SK-N-DZ (cell line): ENCODE data around the gene ALDH7A1.

ENCODE experiments used
- DNase-seq: peaks from one replicate; pipeline ENCODE4 v3.0.0-alpha.2; 2015; ENCODE audit warnings: low spot score

ALDH7A1 gene

DNA sequence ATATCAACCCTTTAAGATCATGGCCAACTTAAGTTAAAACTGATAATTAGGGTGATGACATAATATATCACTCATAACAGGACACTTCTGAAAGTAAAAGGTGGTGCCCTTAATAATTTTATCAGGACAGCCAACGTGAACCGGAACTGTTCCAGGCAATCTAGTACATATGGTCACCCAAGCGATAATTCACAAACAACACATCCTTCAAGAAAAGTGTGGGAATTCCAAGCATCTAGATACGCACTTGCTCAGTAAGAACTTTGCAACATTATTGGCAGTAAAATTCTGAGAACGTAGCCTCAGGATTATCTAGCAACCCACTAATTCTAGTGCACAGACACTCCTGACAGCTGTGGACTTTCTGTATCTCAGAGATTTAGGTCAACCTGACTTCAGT, 85.7 kb downstream of the ALDH7A1 start:
- no peak for DNase-seq

DNA sequence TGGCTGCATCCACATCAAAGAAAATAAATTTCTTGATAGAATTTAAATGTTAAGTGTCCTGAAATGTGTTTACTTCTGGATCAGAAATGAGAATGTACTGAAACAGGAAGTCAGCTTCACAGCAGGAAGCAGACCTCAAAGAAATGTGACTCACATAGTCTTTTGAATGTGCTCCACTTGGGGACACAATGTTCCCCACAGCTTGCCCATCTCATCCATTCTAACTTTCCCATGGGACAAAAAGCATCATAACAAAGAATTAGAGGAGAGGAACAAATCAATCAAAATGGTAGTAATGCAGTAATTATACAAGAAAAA, 86.1 kb downstream of the ALDH7A1 start:
- no peak for DNase-seq

DNA sequence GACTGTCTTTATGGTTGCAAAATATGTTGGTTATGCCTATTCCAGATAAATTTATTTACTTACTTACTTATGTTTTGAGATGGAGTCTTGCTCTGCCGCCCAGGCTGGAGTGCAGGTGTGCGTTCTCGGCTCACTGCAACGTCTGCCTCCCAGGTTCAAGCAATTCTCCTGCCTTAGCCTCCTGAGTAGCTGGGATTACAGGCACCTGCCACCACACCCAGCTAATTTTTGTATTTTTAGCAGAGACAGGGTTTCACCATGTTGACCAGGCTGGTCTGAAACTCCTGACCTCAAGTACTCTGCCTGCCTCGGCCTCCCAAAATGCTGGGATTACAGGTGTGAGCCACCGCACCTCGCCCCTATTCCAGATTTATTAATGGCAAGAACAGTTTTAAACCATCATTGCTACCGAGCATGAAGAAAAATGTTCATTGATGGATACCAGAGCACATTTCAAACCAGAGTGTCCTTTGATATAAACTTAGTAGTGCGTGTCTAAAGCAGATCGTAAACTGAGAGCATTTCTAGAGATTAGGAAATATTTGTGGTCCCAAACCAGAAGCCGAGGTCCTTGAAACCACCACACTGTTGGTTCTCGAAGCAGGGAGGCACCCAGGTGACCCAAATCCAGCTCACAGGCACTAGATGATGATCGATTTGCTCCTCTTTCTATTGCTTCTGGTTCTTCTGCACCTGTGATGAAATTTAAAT, 86.6 kb downstream of the ALDH7A1 start:
- DNase-seq = no peak

DNA sequence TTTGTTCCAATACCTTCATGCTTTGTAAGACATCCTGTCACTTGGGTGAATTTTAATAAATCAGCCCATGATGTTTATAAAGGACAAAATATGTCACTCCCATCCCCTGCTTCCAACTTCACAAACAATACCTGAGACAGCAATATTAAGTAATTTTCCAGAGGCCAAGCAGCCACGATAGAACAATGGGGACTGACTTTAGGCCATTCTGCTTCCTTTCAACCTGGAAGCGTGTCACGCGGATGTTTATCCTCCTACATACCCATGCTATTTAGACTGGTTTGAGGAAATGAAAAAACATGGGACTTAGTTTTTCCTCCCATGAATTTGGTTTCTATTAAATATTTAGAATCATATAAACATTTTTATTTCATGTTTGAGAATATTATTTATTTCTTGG, 88.9 kb downstream of the ALDH7A1 start:
- DNase-seq = no peak

DNA sequence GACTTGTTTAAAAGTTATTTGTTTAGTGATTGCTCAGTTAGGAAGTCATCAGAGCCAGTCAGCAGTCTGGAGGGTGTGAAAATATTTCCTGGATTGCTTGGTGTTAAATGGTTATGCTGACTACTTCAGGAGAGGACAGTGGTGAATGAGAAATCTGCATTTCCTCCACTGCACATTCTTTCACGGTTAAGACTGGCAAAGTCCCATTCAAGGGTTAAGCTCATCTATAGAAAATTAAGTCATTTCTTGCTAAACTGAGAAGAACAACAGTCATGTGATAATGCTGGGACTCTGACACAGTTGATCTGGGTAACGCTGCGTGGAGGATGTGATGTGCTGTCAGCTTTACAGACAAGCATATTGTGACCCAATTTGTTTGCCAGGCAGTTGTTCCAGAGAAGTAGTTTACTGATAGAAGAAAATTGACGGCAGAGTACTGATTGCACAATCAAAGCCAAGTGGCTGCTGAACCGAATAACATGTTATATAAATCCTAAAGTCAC, 91.4 kb downstream of the ALDH7A1 start:
- DNase-seq = no peak

DNA sequence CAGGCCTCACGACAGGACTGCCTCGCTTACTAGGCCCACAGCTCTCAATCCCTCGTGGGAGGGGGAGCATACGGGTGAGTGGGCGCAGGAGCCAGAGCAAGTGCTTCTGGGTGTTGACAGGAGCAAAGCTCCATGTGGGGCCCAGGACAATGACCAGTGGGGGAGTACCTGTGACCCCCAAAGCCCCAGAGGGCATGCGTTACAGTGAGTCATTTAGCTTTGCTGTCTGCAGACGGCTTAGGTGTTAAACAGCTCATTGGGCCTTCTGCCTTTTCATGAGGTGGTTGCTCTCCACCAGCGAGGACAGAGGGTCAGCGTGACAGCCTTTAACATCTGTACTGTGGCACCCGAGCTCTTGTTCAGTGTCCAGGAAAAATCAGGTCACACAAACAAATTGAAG, 93.6 kb downstream of the ALDH7A1 start:
- no peak for DNase-seq

DNA sequence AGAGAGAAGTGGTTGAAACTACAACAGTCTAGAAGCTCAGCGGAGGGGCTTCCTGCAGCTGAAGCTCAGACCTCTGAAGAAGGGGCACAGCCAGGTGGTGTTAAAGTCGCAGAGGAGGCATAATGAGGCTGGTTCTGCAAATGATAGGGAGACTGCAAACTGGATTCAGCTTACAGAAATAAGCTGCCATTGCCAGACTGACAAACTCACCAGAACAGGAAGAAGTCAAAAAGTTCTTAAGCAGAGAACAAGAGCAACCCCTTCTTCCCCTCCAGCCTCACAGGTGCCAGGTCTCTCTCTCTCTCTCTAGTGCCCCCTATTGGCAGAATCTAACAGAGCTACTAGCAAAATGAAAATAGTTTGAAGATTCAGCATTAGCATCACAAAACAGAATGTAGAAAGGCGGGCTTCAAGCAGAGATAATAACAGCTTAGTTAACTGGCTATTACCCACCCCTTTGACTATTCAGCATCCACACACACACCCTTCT, 95.1 kb downstream of the ALDH7A1 start:
- no peak for DNase-seq

DNA sequence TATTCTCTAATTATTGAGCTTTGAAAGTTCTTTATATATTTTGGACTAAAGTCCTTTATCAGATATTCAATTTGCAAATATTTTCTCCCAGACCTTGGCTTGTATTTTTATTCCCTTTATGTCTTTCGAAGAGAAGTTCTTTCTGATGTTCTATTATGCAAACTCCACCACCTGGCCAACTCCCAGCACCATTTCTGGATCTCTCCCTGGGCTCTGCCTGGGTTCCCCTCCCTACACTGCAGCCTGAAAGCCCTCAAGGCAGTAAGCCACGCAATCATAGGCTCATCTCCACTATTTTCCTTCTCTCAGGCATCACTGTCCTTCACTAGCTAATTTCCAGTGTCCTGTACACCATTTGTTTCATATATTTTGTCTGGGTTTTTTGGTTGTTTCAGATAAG, 95.7 kb downstream of the ALDH7A1 start:
- DNase-seq = no peak

DNA sequence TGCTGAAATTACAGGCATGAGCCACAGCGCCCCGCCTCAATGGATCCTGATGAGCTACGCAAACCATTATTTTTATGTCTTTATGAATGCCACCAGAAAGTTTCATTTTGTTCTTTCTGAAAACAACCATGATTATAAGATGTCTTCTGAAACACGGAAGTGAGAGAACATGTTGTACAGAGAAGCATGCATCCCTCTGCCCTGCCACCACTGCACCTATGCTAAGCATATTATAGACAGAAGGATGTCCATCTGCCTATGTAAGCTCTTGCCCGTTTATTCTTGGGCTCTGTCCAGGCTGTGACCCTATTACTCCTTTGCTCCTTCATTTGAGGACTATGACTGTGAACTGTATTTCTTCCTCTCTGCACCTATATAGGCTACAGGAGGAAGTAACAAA, 97.5 kb downstream of the ALDH7A1 start:
- DNase-seq = no peak

DNA sequence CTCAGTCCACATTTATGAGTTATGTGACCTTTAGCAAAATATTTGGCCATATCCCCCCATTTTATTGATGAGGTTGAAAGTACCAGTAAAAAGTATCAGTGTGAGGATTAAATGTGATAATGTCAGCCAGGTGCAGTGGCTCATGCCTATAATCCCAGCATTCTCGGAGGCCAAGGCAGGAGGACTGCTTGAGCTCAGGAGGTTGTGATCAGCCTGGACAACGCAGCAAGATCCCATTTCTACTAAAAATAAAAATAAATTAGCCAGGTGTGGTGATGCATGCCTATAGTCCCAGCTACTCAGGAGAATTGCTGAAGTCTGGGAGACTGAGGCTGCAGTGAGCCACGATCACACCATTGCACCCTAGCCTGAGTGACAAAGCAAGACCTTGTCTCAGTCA, 100.6 kb downstream of the ALDH7A1 start:
- no peak for DNase-seq

DNA sequence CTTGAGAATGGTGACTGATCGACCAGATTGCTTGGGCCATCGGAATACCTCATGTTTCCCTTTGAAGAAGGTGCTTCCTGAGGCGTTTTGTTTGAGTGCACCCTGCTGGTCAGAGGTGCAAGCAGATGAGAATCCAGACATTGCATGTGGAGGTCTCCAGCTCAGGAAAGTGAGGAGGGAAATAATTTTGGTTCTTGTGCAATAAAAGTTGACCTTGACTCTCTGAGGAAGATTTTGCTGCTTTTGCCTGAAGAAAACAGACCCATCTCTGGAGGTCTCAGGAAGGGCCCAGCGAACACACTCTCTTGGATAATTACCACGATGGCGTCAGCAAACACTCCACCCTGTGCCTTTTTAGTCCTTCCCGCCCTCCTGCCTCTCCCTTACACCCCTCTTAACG, 102.1 kb downstream of the ALDH7A1 start:
- DNase-seq = peak; percentile 9

DNA sequence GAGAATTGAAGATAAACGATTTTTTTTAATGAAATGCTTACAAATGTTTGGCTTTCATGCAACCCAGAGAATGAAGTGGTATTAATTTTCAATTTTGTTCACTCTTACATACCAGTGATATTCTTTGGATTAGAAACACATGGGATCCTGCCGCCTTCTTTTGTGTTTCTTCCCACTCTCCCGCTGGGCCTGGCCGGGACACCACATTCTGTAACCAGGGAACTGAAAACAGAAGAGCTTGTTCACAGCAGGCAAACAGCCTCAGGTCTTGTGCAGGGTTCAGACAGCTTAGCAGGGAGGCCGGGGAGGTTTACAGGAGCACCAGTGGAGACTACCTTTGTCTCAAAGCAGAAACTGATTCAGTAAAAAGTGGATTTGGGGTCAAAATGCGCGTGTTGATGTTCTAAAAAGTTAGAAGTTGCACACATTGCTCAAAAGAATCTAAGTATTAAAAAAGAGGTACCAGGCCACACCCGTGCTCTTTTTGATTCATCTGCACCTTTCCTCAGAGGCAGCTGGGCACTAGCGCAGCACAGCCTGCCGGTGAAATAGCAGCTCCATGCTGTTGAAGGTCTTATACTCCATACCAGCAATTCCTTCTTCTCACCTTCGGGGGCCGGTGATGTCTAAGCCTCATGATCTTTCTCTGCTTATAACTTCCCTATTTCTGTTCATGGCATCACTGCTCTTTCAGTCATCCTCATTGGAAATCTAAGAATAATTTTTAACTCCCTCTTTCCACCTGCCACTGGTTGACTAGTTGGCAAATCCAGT, 104.7 kb downstream of the ALDH7A1 start:
- no peak for DNase-seq

DNA sequence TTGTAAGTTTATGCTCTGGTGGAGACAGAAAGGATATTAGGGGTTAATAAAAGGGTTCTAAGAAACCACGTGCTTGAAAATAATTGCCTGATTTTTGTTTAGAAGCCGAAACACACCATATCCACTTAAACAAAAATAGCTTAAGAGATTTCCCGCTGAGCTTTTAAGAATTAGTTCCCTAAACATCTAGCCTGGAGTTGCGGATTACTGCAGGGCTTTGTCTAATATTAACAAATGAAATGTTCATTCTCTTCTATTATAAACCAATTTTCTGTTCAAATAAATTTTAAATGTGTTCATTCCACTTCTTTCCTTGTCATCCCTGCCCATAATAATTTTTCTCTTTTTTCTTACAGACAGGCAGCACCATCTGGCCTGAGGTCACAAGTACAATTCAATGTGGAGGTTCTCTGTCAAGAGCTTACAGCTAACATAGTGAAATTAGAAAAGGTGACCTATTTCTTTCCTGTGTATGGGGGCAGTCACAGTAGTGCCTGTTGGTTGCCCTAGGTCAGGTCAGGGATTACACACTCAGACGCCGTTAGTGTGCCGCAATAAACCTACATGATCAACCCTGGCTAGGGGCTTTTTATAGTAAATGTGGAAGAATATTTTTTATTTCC, 106.5 kb downstream of the ALDH7A1 start:
- DNase-seq = no peak

DNA sequence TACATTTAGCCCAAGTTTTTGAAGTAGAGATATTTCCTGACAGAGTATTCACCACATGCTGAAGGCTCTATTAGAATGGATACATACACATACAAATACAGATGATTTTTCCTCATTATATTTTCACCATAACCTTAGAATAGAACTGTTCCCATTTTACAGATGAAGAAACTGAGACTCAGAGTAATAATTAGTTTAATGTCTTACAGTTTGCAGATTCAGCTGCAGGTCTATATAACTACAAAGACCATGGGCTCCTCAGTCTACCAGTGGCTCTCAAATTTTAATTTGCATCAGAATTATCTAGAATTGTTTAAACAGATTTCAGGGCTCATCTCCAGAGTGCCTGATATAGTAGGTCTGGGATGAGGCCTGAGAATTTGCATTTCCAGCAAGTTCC, 107.4 kb downstream of the ALDH7A1 start:
- no peak for DNase-seq

DNA sequence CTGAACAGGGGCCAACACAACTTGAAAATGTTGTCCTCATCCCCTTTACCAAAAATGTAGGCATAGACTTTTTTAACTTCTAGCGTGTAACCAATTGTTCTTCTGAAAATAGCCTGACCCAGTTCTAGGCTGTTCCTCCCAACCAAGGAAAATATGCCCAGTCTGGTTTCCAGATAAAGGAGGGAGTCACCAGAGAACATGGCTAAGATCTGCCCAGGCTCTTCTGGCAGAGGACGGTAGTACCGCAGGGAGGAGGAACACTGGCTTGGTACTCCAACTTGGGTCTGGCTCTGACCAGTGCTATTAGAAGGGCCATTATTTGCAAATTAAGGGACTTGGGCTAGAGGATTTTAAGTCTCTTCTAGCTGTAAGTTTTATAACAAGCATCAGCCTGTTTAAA, 108.7 kb downstream of the ALDH7A1 start:
- no peak for DNase-seq

DNA sequence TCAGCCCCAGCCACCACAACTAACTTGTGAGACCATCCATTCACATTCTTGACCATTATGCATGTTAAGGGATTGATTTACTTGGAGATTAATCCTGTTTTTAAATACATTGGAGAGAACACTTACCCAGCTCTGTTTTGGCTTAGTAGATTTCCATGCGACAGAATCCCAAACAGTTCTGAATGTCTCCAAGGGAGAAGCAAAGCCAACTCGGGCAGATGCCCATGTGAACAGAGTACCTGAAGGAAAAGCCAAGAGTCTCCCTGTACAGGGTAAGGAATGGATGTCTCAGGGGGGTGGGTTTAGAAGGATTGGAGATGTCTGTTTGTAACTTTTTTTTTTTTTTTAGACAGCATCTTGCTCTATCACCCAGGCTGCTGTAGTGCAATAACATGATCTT, 110.8 kb downstream of the ALDH7A1 start:
- no peak for DNase-seq

DNA sequence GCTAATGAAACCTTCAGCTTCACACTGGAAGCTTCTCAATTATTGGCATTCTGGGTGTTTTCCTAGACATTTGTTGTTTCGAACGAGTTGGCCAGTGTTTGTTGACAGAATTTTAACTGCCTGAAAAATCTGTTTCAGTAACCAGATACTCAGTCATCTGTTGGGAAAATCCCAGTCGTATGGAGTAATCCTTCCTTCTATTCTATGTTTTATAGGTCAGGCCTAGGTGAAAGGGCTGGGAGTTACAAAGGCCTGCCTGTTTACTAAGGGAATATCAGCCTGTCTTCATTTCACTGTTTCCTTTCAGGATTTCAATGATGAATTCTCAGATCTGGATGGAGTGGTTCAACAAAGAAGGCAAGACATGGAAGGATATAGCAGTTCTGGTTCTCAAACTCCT, 111.9 kb downstream of the ALDH7A1 start:
- DNase-seq = no peak

DNA sequence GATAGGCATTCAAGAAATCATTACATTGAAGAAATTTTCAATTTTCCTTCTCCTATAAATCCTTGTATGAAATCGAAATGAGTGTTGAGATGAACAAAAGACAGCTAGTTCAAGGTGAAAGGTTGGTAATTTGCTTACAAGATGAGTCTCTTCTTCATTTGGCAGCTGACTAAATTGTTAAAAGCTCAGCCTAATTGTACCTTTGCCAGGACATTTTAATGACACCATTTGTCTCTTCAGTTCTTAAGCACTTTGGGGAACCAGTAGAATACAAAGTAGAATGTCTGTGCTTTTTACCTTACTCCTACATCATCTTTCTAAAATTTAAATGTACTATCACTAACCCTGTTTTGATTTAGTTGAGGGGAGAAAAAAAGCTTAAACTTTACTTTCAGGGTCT, 112.4 kb downstream of the ALDH7A1 start:
- DNase-seq = no peak

DNA sequence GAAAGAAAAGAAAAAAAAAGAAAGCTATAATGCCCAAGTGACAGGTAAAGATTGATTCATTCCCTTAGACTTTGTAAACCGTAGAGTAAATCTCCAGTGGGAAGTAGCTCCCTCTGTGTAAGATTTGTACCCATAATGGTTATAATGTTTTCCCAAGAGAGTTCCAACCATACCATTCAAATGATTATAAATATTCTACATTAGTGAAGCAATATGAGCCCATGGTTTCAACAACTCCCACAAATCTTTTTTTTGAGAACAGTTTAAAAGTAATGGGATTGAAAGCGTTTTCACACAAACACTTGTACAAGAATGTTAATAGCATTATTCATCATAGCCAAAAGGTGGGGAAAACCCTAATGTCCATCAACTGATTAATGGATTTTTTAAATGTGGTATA, 113.8 kb downstream of the ALDH7A1 start:
- DNase-seq = no peak
